B cell (primary cell): Measurements from ENCODE around the gene MBNL2.

Source experiments
- CTCF ChIP-seq: fragments of 200-600 bp; IDR thresholded peaks from one replicate; pipeline ENCODE4 v1.8.0; 2022; ENCODE audit warnings: antibody characterized with exemption, mild to moderate bottlenecking
- EZH2 ChIP-seq: IDR thresholded peaks from 2 replicates; pipeline ENCODE4 v1.6.1; 2012; ENCODE audit warnings: borderline replicate concordance, low read depth, mild to moderate bottlenecking, moderate library complexity, low read length; ENCODE audit not compliant: insufficient read depth, poor library complexity, severe bottlenecking

DNA sequence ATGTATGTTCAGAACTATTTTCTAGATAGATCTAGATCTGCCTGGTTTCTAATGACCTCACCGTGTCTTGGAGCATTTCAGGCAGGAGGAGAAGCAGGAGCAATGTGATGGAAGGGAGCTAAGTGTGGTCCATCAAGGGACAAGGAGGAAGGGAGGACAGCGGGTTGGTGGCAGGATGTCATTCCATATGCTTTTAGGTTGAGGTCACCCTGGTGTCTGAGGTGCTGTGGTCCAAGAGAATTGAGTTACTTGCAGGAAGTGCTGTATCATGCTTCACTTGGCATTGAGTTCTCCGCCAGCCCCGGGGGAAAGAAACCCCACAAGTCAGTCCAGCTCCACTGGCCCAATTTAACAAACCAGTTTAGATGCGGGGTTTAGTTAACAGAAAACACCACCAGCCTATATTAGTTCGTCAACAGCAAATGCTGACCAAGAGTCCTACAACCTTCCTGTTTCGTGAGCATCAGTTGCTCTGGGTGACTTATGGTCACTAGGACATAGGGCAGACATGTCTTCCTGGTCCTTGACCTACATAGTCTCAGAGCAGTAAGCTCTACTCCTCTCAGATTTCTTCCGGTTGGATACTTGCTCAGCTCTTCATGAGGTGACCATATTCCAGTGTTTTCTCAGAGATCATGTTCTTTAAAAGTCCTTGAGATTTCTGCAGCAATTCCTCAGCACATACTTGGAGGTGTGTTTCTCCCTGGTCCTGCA lies 79.4 kb downstream of the MBNL2 start:
- no peak for TF ChIP-seq CTCF
- no peak for TF ChIP-seq EZH2
